NCI-H187 treated with DMSO at 0.1 percent for 48 hours (cell line): ENCODE measurements around the gene TRAPPC8.
"Not testable (repeated sequence)": the region's sequence is repeated elsewhere in the genome, so short reads cannot be mapped to it uniquely, and the experiment has no call there.

Experiments
- DNase-seq: peaks from one replicate; lab custom pipeline; 2025; lab: John Stamatoyannopoulos, UW

Gene TRAPPC8

GRCh38 chr18:31942291-31942998 lies 483 bp downstream of the TRAPPC8 start:
- no peak for DNase-seq

- no peak for DNase-seq
These were observed 1.7 kb downstream of the TRAPPC8 start for GRCh38 chr18:31941010-31941809.

- DNase-seq = not testable (repeated sequence)
These were observed 8.2 kb downstream of the TRAPPC8 start for GRCh38 chr18:31934773-31935172.

GRCh38 chr18:31931886-31932240 lies 11.1 kb downstream of the TRAPPC8 start:
- DNase-seq = no peak

- no peak for DNase-seq
These were observed 11.6 kb downstream of the TRAPPC8 start for GRCh38 chr18:31931163-31931885.

- DNase-seq = no peak
These were observed 13.7 kb downstream of the TRAPPC8 start for GRCh38 chr18:31929273-31929672.

- not testable (repeated sequence) for DNase-seq
These were observed 15.9 kb downstream of the TRAPPC8 start for GRCh38 chr18:31926988-31927387.

GRCh38 chr18:31920277-31920676 lies 22.7 kb downstream of the TRAPPC8 start:
- DNase-seq = no peak

GRCh38 chr18:31919366-31919765 lies 23.6 kb downstream of the TRAPPC8 start:
- not testable (repeated sequence) for DNase-seq

GRCh38 chr18:31918733-31919132 lies 24.2 kb downstream of the TRAPPC8 start:
- no peak for DNase-seq

- DNase-seq = no peak
These were observed 41.9 kb downstream of the TRAPPC8 start for GRCh38 chr18:31901063-31901462.

GRCh38 chr18:31899771-31900170 lies 43.2 kb downstream of the TRAPPC8 start:
- DNase-seq = not testable (repeated sequence)

GRCh38 chr18:31892936-31893335 lies 50.0 kb downstream of the TRAPPC8 start:
- DNase-seq = no peak

GRCh38 chr18:31891566-31891965 lies 51.4 kb downstream of the TRAPPC8 start:
- no peak for DNase-seq

GRCh38 chr18:31884020-31884419 lies 58.9 kb downstream of the TRAPPC8 start:
- DNase-seq = no peak

GRCh38 chr18:31880186-31880898 lies 62.6 kb downstream of the TRAPPC8 start:
- no peak for DNase-seq

GRCh38 chr18:31878358-31878757 lies 64.6 kb downstream of the TRAPPC8 start:
- no peak for DNase-seq

- DNase-seq = no peak
These were observed 65.0 kb downstream of the TRAPPC8 start for GRCh38 chr18:31877900-31878299.

- DNase-seq = no peak
These were observed 66.2 kb downstream of the TRAPPC8 start for GRCh38 chr18:31876707-31877106.

GRCh38 chr18:31875301-31875700 lies 67.6 kb downstream of the TRAPPC8 start:
- DNase-seq = no peak

GRCh38 chr18:31863103-31863502 lies 79.8 kb downstream of the TRAPPC8 start:
- no peak for DNase-seq

- DNase-seq = no peak
These were observed 82.4 kb downstream of the TRAPPC8 start for GRCh38 chr18:31860488-31860887.
